Progenitor cell of endocrine pancreas (in vitro differentiated cells): ENCODE results near the gene REG1B. TPM values are rescaled to one million over a fixed set of nuclear protein-coding genes. Genes with fewer than 3 reads are reported as not detected.
"Not testable (repeated sequence)": the region's sequence is repeated elsewhere in the genome, so short reads cannot be mapped to it uniquely, and the experiment has no call there.

Experiments used
- DNase-seq: peaks from one replicate; pipeline ENCODE4 v3.0.0; 2021; ENCODE audit warnings: low spot score; ENCODE audit not compliant: unreplicated experiment
- H3K27ac Mint-ChIP-seq: 2 replicates; pipeline ENCODE4 v1.8.0; 2021; ENCODE audit warnings: mild to moderate bottlenecking, moderate library complexity, mixed read lengths
- H3K27me3 Mint-ChIP-seq: 2 replicates; pipeline ENCODE4 v1.8.0; 2021; ENCODE audit warnings: mixed read lengths
- H3K36me3 Mint-ChIP-seq: 2 replicates; pipeline ENCODE4 v1.8.0; 2022; ENCODE audit warnings: mixed read lengths; ENCODE audit not compliant: insufficient read depth
- H3K4me1 Mint-ChIP-seq: 2 replicates; pipeline ENCODE4 v1.8.0; 2021; ENCODE audit warnings: low read depth, mixed read lengths
- H3K4me3 Mint-ChIP-seq: 2 replicates; pipeline ENCODE4 v1.8.0; 2021; ENCODE audit warnings: low read depth, mild to moderate bottlenecking, moderate library complexity, mixed read lengths
- H3K9me3 Mint-ChIP-seq: 2 replicates; pipeline ENCODE4 v1.8.0; 2021; ENCODE audit warnings: low read depth, mixed read lengths
- CTCF ChIP-seq: fragments of 200-600 bp; sonication (generic); IDR thresholded peaks from one replicate; pipeline ENCODE4 v1.5.0; 2021; ENCODE audit warnings: antibody characterized with exemption, mild to moderate bottlenecking; ENCODE audit not compliant: unreplicated experiment
- total RNA-seq: library from RNA; stranded (reverse); gene quantifications from 2 replicates; pipeline ENCODE4 v1.2.1, GENCODE V29; 2021

REG1B gene
- total RNA-seq, 1 donor from 2014 or later, result not detected

- no peaks in the 10 kb centered on the region for H3K4me1 Mint-ChIP-seq
- H3K4me3 Mint-ChIP-seq, result no peak overlapping the region
- no peaks in the 10 kb centered on the region for H3K9me3 Mint-ChIP-seq
- no peak overlapping the region for H3K27ac Mint-ChIP-seq
- H3K27me3 Mint-ChIP-seq, result peaks cover 15% of the 10 kb centered on the region
- H3K36me3 Mint-ChIP-seq, result no peaks in the 10 kb centered on the region
- TF ChIP-seq CTCF, result no peak
- DNase-seq, result no peak
Measured at GRCh38 chr2:79065201-79065600, 22.6 kb downstream of the REG1B start.

- H3K4me1 Mint-ChIP-seq, H3K4me3 Mint-ChIP-seq, DNase-seq, H3K27me3 Mint-ChIP-seq, H3K36me3 Mint-ChIP-seq, H3K27ac Mint-ChIP-seq, H3K9me3 Mint-ChIP-seq: not testable (repeated sequence)
Measured at GRCh38 chr2:79054769-79055168, 33.0 kb downstream of the REG1B start.

GRCh38 chr2:79053486-79053885 is 34.3 kb downstream of the REG1B start:
- not testable (repeated sequence) for H3K27ac Mint-ChIP-seq, DNase-seq, H3K27me3 Mint-ChIP-seq, H3K4me3 Mint-ChIP-seq, H3K36me3 Mint-ChIP-seq, H3K4me1 Mint-ChIP-seq
- peaks cover 12% of the 10 kb centered on the region for H3K9me3 Mint-ChIP-seq

- peak; percentile 77 for TF ChIP-seq CTCF
- Mint-ChIP-seq H3K27ac (no peak overlapping the region), H3K9me3 (no peaks in the 10 kb centered on the region), H3K4me3 (no peak overlapping the region), H3K36me3 (no peaks in the 10 kb centered on the region), H3K4me1 (peaks cover 6% of the 10 kb centered on the region), H3K27me3 (no peaks in the 10 kb centered on the region)
- no peak for DNase-seq
Measured at GRCh38 chr2:79041032-79041448, 46.8 kb downstream of the REG1B start.

- H3K27me3 Mint-ChIP-seq, result no peaks in the 10 kb centered on the region
- TF ChIP-seq CTCF, result no peak
- no peaks in the 10 kb centered on the region for H3K36me3 Mint-ChIP-seq
- H3K4me1 Mint-ChIP-seq, result peaks cover 6% of the 10 kb centered on the region
- no peak overlapping the region for H3K4me3 Mint-ChIP-seq
- H3K27ac Mint-ChIP-seq, result no peak overlapping the region
- no peaks in the 10 kb centered on the region for H3K9me3 Mint-ChIP-seq
- DNase-seq, result no peak
Measured at GRCh38 chr2:79039944-79040343, 47.8 kb downstream of the REG1B start.

Other genes starting within 250 kb of the REG1B start
- gene REG3G, start 62.3 kb downstream of the REG1B start, total RNA-seq, result not detected in 2 replicates
- 0.51 TPM in 1 of 2 replicates, not detected in the other for gene REG1A, start 32.5 kb upstream of the REG1B start, total RNA-seq
- not detected in 2 replicates for gene REG3A, start 71.8 kb upstream of the REG1B start, total RNA-seq